PC-3 (cell line): Measurements from ENCODE around the gene PREP.

Experiments used
- EZH2 ChIP-seq: fragments of 300-600 bp; sonication (generic); IDR thresholded peaks from one replicate; pipeline ENCODE4 v1.6.1; 2017; ENCODE audit warnings: antibody characterized with exemption, mild to moderate bottlenecking, low read length; ENCODE audit not compliant: unreplicated experiment
- EZH2phosphoT487 ChIP-seq: fragments of 300-600 bp; sonication (generic); IDR thresholded peaks from 2 replicates; pipeline ENCODE4 v1.6.1; 2018; ENCODE audit warnings: mild to moderate bottlenecking, antibody characterized with exemption, low read length, borderline replicate concordance
- TF ChIP-seq, protein P1 (sequence below): fragments of 300-600 bp; sonication (generic); conservative IDR thresholded peaks from 2 replicates; pipeline ENCODE4 v1.5.1; 2017; ENCODE audit warnings: antibody characterized with exemption, low read depth, mild to moderate bottlenecking, low read length

DNA sequence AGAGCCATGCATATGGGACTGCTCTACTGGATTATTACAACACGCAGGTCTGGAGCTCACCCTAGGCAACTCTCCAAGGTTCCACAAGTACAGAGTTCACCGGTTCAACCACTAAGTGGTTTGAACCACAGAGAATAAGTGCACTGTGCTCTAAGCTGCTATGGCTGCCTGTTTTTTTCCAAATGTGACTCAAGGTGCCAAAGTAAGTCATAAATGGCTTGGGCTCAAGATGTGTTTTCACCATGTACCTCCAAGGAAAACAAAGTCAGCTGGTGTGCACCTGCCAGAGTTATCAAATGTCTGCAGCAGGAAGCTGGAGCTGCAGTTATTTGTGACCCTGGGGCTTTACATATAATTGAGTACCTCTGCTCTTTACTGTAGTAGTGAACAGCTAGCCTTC lies 76.7 kb downstream of the PREP start:
- TF ChIP-seq, protein P1, sequence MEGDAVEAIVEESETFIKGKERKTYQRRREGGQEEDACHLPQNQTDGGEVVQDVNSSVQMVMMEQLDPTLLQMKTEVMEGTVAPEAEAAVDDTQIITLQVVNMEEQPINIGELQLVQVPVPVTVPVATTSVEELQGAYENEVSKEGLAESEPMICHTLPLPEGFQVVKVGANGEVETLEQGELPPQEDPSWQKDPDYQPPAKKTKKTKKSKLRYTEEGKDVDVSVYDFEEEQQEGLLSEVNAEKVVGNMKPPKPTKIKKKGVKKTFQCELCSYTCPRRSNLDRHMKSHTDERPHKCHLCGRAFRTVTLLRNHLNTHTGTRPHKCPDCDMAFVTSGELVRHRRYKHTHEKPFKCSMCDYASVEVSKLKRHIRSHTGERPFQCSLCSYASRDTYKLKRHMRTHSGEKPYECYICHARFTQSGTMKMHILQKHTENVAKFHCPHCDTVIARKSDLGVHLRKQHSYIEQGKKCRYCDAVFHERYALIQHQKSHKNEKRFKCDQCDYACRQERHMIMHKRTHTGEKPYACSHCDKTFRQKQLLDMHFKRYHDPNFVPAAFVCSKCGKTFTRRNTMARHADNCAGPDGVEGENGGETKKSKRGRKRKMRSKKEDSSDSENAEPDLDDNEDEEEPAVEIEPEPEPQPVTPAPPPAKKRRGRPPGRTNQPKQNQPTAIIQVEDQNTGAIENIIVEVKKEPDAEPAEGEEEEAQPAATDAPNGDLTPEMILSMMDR: no peak
- TF ChIP-seq EZH2 (no peak), EZH2phosphoT487 (no peak)
